ENCODE results near the gene IRX2.

IRX2 gene

GRCh38 chr5:2756211-2757152, 5.0 kb upstream of the IRX2 start:
- Histone ChIP-seq H3K4me1 (ENCODE audit: control insufficient read depth, insufficient read depth, low read length) (peaks cover 5% of the 10 kb centered on the region), H3K36me3 (ENCODE audit: control insufficient read depth, insufficient read depth, low read length) (peaks cover 4% of the 10 kb centered on the region), H3K9me3 (ENCODE audit: control insufficient read depth, low read length) (no peaks in the 10 kb centered on the region), H3K27me3 (ENCODE audit: control insufficient read depth, insufficient read depth, low read length, poor library complexity, severe bottlenecking) (peaks cover 26% of the 10 kb centered on the region), H3K27ac (ENCODE audit: insufficient read depth, low read depth, low read length, poor library complexity, severe bottlenecking) (no peak overlapping the region), H3K4me3 (ENCODE audit: insufficient read depth, low read depth, low read length) (peak overlapping the region; percentile 55)
- WGBS, 2 experiments, result 3 to 4% methylated on average over 76 of the region's 76 CpGs

GRCh38 chr5:2755681-2756171, 4.2 kb upstream of the IRX2 start:
- WGBS, 2 experiments, result 25 to 29% methylated on average over 29 to 30 of the region's 30 CpGs
- Histone ChIP-seq H3K27ac (ENCODE audit: insufficient read depth, low read depth, low read length, poor library complexity, severe bottlenecking) (no peak overlapping the region), H3K4me3 (ENCODE audit: insufficient read depth, low read depth, low read length) (peak overlapping the region; percentile 55), H3K4me1 (ENCODE audit: control insufficient read depth, insufficient read depth, low read length) (peaks cover 4% of the 10 kb centered on the region), H3K9me3 (ENCODE audit: control insufficient read depth, low read length) (no peaks in the 10 kb centered on the region), H3K27me3 (ENCODE audit: control insufficient read depth, insufficient read depth, low read length, poor library complexity, severe bottlenecking) (peaks cover 26% of the 10 kb centered on the region), H3K36me3 (ENCODE audit: control insufficient read depth, insufficient read depth, low read length) (peaks cover 4% of the 10 kb centered on the region)

- Histone ChIP-seq H3K27ac (ENCODE audit: insufficient read depth, low read depth, low read length, poor library complexity, severe bottlenecking) (no peak overlapping the region), H3K9me3 (ENCODE audit: control insufficient read depth, low read length) (no peaks in the 10 kb centered on the region)
- 7 to 10% methylated on average over 63 of the region's 63 CpGs for WGBS, 2 experiments
Observed at GRCh38 chr5:2755076-2755680, 3.7 kb upstream of the IRX2 start.

GRCh38 chr5:2754581-2755075, 3.2 kb upstream of the IRX2 start:
- no peak overlapping the region for H3K27ac ChIP-seq (ENCODE audit: insufficient read depth, low read depth, low read length, poor library complexity, severe bottlenecking)
- H3K36me3 ChIP-seq (ENCODE audit: control insufficient read depth, insufficient read depth, low read length), result peaks cover 4% of the 10 kb centered on the region
- peak overlapping the region; percentile 66 for H3K4me3 ChIP-seq (ENCODE audit: insufficient read depth, low read depth, low read length)
- WGBS, 2 experiments, result 2 to 3% methylated on average over 27 of the region's 27 CpGs
- peaks cover 26% of the 10 kb centered on the region for H3K27me3 ChIP-seq (ENCODE audit: control insufficient read depth, insufficient read depth, low read length, poor library complexity, severe bottlenecking)
- no peaks in the 10 kb centered on the region for H3K9me3 ChIP-seq (ENCODE audit: control insufficient read depth, low read length)
- H3K4me1 ChIP-seq (ENCODE audit: control insufficient read depth, insufficient read depth, low read length), result peaks cover 4% of the 10 kb centered on the region

More at GRCh38 chr5:2755076-2755680, 3.7 kb upstream of the IRX2 start:
- peaks cover 4% of the 10 kb centered on the region for H3K36me3 ChIP-seq (ENCODE audit: control insufficient read depth, insufficient read depth, low read length)
- H3K4me3 ChIP-seq (ENCODE audit: insufficient read depth, low read depth, low read length), result peak overlapping the region; percentile 66
- H3K4me1 ChIP-seq (ENCODE audit: control insufficient read depth, insufficient read depth, low read length), result peaks cover 4% of the 10 kb centered on the region
- peaks cover 26% of the 10 kb centered on the region for H3K27me3 ChIP-seq (ENCODE audit: control insufficient read depth, insufficient read depth, low read length, poor library complexity, severe bottlenecking)

GRCh38 chr5:2753452-2754420, 2.3 kb upstream of the IRX2 start:
- WGBS, 2 experiments, result 1% methylated on average over 26 to 27 of the region's 29 CpGs
- peaks cover 26% of the 10 kb centered on the region for H3K27me3 ChIP-seq (ENCODE audit: control insufficient read depth, insufficient read depth, low read length, poor library complexity, severe bottlenecking)

GRCh38 chr5:2752821-2753439, 1.5 kb upstream of the IRX2 start:
- 0% methylated on average over 34 of the region's 34 CpGs for WGBS, 2 experiments
- H3K9me3 ChIP-seq (ENCODE audit: control insufficient read depth, low read length), result no peaks in the 10 kb centered on the region
- peak overlapping the region; percentile 66 for H3K4me3 ChIP-seq (ENCODE audit: insufficient read depth, low read depth, low read length)
- H3K4me1 ChIP-seq (ENCODE audit: control insufficient read depth, insufficient read depth, low read length), result peaks cover 9% of the 10 kb centered on the region
- peaks cover 9% of the 10 kb centered on the region for H3K36me3 ChIP-seq (ENCODE audit: control insufficient read depth, insufficient read depth, low read length)
- peaks cover 26% of the 10 kb centered on the region for H3K27me3 ChIP-seq (ENCODE audit: control insufficient read depth, insufficient read depth, low read length, poor library complexity, severe bottlenecking)
- no peak overlapping the region for H3K27ac ChIP-seq (ENCODE audit: insufficient read depth, low read depth, low read length, poor library complexity, severe bottlenecking)

More at GRCh38 chr5:2753452-2754420, 2.3 kb upstream of the IRX2 start:
- no peak overlapping the region for H3K27ac ChIP-seq (ENCODE audit: insufficient read depth, low read depth, low read length, poor library complexity, severe bottlenecking)
- no peaks in the 10 kb centered on the region for H3K9me3 ChIP-seq (ENCODE audit: control insufficient read depth, low read length)
- peak overlapping the region; percentile 66 for H3K4me3 ChIP-seq (ENCODE audit: insufficient read depth, low read depth, low read length)
- H3K36me3 ChIP-seq (ENCODE audit: control insufficient read depth, insufficient read depth, low read length), result peaks cover 11% of the 10 kb centered on the region
- H3K4me1 ChIP-seq (ENCODE audit: control insufficient read depth, insufficient read depth, low read length), result peaks cover 9% of the 10 kb centered on the region

- peak overlapping the region; percentile 50 for H3K27ac ChIP-seq (ENCODE audit: insufficient read depth, low read depth, low read length, poor library complexity, severe bottlenecking)
- H3K27me3 ChIP-seq (ENCODE audit: control insufficient read depth, insufficient read depth, low read length, poor library complexity, severe bottlenecking), result peaks cover 26% of the 10 kb centered on the region
- peaks cover 12% of the 10 kb centered on the region for H3K4me1 ChIP-seq (ENCODE audit: control insufficient read depth, insufficient read depth, low read length)
- H3K4me3 ChIP-seq (ENCODE audit: insufficient read depth, low read depth, low read length), result peak overlapping the region; percentile 66
- no peaks in the 10 kb centered on the region for H3K9me3 ChIP-seq (ENCODE audit: control insufficient read depth, low read length)
- WGBS, 2 experiments, result 0 to 1% methylated on average over 54 to 57 of the region's 58 CpGs
- peaks cover 14% of the 10 kb centered on the region for H3K36me3 ChIP-seq (ENCODE audit: control insufficient read depth, insufficient read depth, low read length)
Observed at GRCh38 chr5:2752059-2752820, 763 bp upstream of the IRX2 start.

- H3K4me1 ChIP-seq (ENCODE audit: control insufficient read depth, insufficient read depth, low read length), result peaks cover 15% of the 10 kb centered on the region
- H3K36me3 ChIP-seq (ENCODE audit: control insufficient read depth, insufficient read depth, low read length), result peaks cover 16% of the 10 kb centered on the region
- H3K9me3 ChIP-seq (ENCODE audit: control insufficient read depth, low read length), result no peaks in the 10 kb centered on the region
- peaks cover 14% of the 10 kb centered on the region for H3K27me3 ChIP-seq (ENCODE audit: control insufficient read depth, insufficient read depth, low read length, poor library complexity, severe bottlenecking)
- WGBS, 2 experiments, result 0 to 1% methylated on average over 110 of the region's 110 CpGs
- H3K4me3 ChIP-seq (ENCODE audit: insufficient read depth, low read depth, low read length), result peak overlapping the region; percentile 97
- H3K27ac ChIP-seq (ENCODE audit: insufficient read depth, low read depth, low read length, poor library complexity, severe bottlenecking), result no peak overlapping the region
Observed at GRCh38 chr5:2750758-2751464, 566 bp downstream of the IRX2 start.
